GM23338 (cell line): ENCODE measurements around the gene ST8SIA6. TPM values are rescaled to one million over a fixed set of nuclear protein-coding genes. Genes with fewer than 3 reads are reported as not detected.

Experiments
- ATAC-seq: fragments of 200-7000 bp; cut with Tn5 transposase; 3 replicates; pipeline ENCODE4 v1.9.1; 2020
- DNase-seq: peaks from one replicate; pipeline ENCODE4 v3.0.0-alpha.2; 2015; ENCODE audit warnings: low spot score
- H2AFZ ChIP-seq: fragments of 200-600 bp; sonication (generic); 2 replicates; pipeline ENCODE4 v1.8.0; 2016; ENCODE audit warnings: antibody characterized with exemption, mild to moderate bottlenecking, moderate library complexity
- H3F3A ChIP-seq: fragments of 200-600 bp; sonication (generic); replicated peaks from 2 replicates; pipeline ENCODE4 v1.8.0; 2017; ENCODE audit warnings: antibody characterized with exemption, mixed run types, low read depth
- H3K27ac ChIP-seq: fragments of 200-600 bp; sonication (generic); 2 replicates; pipeline ENCODE4 v1.6.1; 2016; ENCODE audit warnings: low read depth
- H3K27me3 ChIP-seq: fragments of 200-600 bp; sonication (generic); 2 replicates; pipeline ENCODE4 v1.8.0; 2016; ENCODE audit warnings: mild to moderate bottlenecking, mixed run types, moderate library complexity; ENCODE audit not compliant: insufficient read depth
- H3K36me3 ChIP-seq: fragments of 200-600 bp; sonication (generic); 2 replicates; pipeline ENCODE4 v1.8.0; 2016; ENCODE audit warnings: mild to moderate bottlenecking; ENCODE audit not compliant: insufficient read depth
- H3K4me1 ChIP-seq: fragments of 200-600 bp; sonication (generic); 2 replicates; pipeline ENCODE4 v1.8.0; 2016; ENCODE audit warnings: mild to moderate bottlenecking, moderate library complexity; ENCODE audit not compliant: insufficient read depth
- H3K4me2 ChIP-seq: fragments of 200-600 bp; sonication (generic); 2 replicates; pipeline ENCODE4 v1.7.1; 2017; ENCODE audit warnings: mixed run types
- H3K4me3 ChIP-seq: fragments of 200-600 bp; sonication (generic); 2 replicates; pipeline ENCODE4 v1.6.1; 2016; ENCODE audit warnings: mixed run types
- H3K79me2 ChIP-seq: fragments of 200-600 bp; sonication (generic); replicated peaks from 2 replicates; pipeline ENCODE4 v1.8.0; 2017; ENCODE audit warnings: mild to moderate bottlenecking; ENCODE audit not compliant: insufficient read depth
- H3K9me2 ChIP-seq: fragments of 200-600 bp; sonication (generic); 2 replicates; pipeline ENCODE4 v1.8.0; 2017; ENCODE audit not compliant: insufficient read depth
- H4K20me1 ChIP-seq: fragments of 200-600 bp; sonication (generic); replicated peaks from 2 replicates; pipeline ENCODE4 v1.8.0; 2017; ENCODE audit warnings: mild to moderate bottlenecking; ENCODE audit not compliant: insufficient read depth
- H3K27ac Mint-ChIP-seq: 2 replicates; pipeline ENCODE4 v1.8.0; 2020; ENCODE audit warnings: inconsistent platforms, mild to moderate bottlenecking, moderate library complexity, mixed read lengths
- H3K27me3 Mint-ChIP-seq: 3 replicates; pipeline ENCODE4 v1.8.0; 2022; ENCODE audit warnings: low read depth, mild to moderate bottlenecking, moderate library complexity, mixed read lengths, inconsistent platforms; ENCODE audit not compliant: insufficient read depth, poor library complexity
- H3K36me3 Mint-ChIP-seq: 3 replicates; pipeline ENCODE4 v1.8.0; 2021; ENCODE audit warnings: low read depth, mild to moderate bottlenecking, inconsistent platforms, moderate library complexity, mixed read lengths
- H3K4me1 Mint-ChIP-seq: 3 replicates; pipeline ENCODE4 v1.8.0; 2020; ENCODE audit warnings: mild to moderate bottlenecking, inconsistent platforms, mixed read lengths
- H3K4me3 Mint-ChIP-seq: 3 replicates; pipeline ENCODE4 v1.8.0; 2021; ENCODE audit warnings: moderate library complexity, mild to moderate bottlenecking, inconsistent platforms, mixed read lengths
- H3K9me3 Mint-ChIP-seq: 3 replicates; pipeline ENCODE4 v1.8.0; 2020; ENCODE audit warnings: moderate library complexity, mild to moderate bottlenecking, inconsistent platforms, mixed read lengths
- EZH2 ChIP-seq: fragments of 200-600 bp; sonication (generic); IDR thresholded peaks from one replicate; pipeline ENCODE4 v1.8.0; 2017; ENCODE audit warnings: antibody characterized with exemption, mild to moderate bottlenecking, low read depth; ENCODE audit not compliant: unreplicated experiment
- EZH2phosphoT487 ChIP-seq: fragments of 200-600 bp; sonication (generic); IDR thresholded peaks from one replicate; pipeline ENCODE4 v1.8.1; 2018; ENCODE audit warnings: antibody characterized with exemption; ENCODE audit not compliant: unreplicated experiment
- JUNB ChIP-seq: IDR thresholded peaks from one replicate; pipeline ENCODE4 v1.6.1; 2016; ENCODE audit warnings: antibody characterized with exemption; ENCODE audit not compliant: unreplicated experiment
- NANOG ChIP-seq: IDR thresholded peaks from 2 replicates; pipeline ENCODE4 v1.6.1; 2016; ENCODE audit warnings: antibody characterized with exemption, borderline replicate concordance
- POLR2AphosphoS5 ChIP-seq: IDR thresholded peaks from 2 replicates; pipeline ENCODE4 v1.6.1; 2016; ENCODE audit warnings: antibody characterized with exemption, low read depth
- STAT1 ChIP-seq: IDR thresholded peaks from one replicate; pipeline ENCODE4 v1.6.1; 2016; ENCODE audit warnings: antibody characterized with exemption; ENCODE audit not compliant: unreplicated experiment
- ZNF331 ChIP-seq: fragments of 250-450 bp; sonication (Bioruptor Pico); IDR thresholded peaks from 2 replicates; pipeline ENCODE4 v1.5.0; 2020; ENCODE audit warnings: low read depth, mild to moderate bottlenecking, moderate library complexity
- polyA plus RNA-seq: library from polyadenylated mRNA; unstranded; fragments of >200 nt; fragmentation: Nextera tagmentation; extraction: Ambion mirVana; gene quantifications from 2 replicates; pipeline ENCODE4 v1.2.1, GENCODE V29; 2016
- total RNA-seq: library from RNA; depleted of rRNA; stranded (reverse); fragments of >200 nt; shearing (Covaris generic); gene quantifications from 2 replicates; pipeline ENCODE4 v1.2.3, GENCODE V29; 2014
- TF ChIP-seq, protein P1 (sequence below), 2 experiments: fragments of 200-600 bp in 1 of 2; sonication (generic) in 1 of 2; conservative IDR thresholded peaks; 2 replicates each; pipeline versions ENCODE4 v1.5.1 to v1.6.1; 2016 to 2017; ENCODE audit warnings: antibody characterized with exemption in 2 of 2, low read depth in 2 of 2, mild to moderate bottlenecking in 2 of 2, moderate library complexity in 1 of 2
- TF ChIP-seq, protein P2 (sequence below): IDR thresholded peaks from 2 replicates; pipeline ENCODE4 v1.6.1; 2016; ENCODE audit warnings: antibody characterized with exemption

The ST8SIA6 gene
- total and polyA plus RNA-seq, 2 experiments from 2014 or later, result 1.6 to 2.3 TPM

DNA sequence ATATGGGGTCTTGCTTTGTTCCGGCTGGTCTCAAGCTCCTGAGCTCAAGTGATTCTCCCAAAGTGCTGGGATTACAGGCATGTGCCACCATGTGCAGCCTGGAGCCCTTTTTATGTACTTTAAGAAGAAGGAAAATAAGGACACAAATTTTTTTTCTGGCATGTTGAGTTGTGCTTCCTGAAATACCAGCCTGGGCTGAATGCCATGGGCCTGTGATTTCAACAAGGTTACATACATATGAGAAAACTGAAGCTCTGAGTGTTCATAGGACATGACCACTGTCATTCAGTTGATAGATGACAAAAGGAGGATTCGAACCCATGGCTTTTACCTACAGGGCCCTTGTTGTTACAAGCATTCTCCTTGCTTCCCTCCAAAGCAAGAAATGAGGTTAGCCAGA, 36.1 kb downstream of the ST8SIA6 start:
- Mint-ChIP-seq H3K9me3 (no peaks in the 10 kb centered on the region), H3K27ac (no peak overlapping the region), H3K4me3 (no peak overlapping the region), H3K36me3 (no peaks in the 10 kb centered on the region), H3K4me1 (peaks cover 7% of the 10 kb centered on the region), H3K27me3 (peaks cover 5% of the 10 kb centered on the region)
- Histone ChIP-seq H3K27me3 (no peaks in the 10 kb centered on the region), H4K20me1 (no peaks in the 10 kb centered on the region), H3K36me3 (no peaks in the 10 kb centered on the region), H3K4me1 (peaks cover 5% of the 10 kb centered on the region; the same call in 1 of the 2 replicates), H3K9me2 (no peaks in the 10 kb centered on the region), H3K79me2 (no peaks in the 10 kb centered on the region), H3F3A (no peaks in the 10 kb centered on the region), H3K4me3 (no peak overlapping the region), H3K4me2 (no peak overlapping the region), H2AFZ (no peak overlapping the region), H3K27ac (no peak overlapping the region)
- TF ChIP-seq NANOG (no peak), POLR2AphosphoS5 (no peak)
- DNase-seq, result no peak
- ATAC-seq, result no peak

DNA sequence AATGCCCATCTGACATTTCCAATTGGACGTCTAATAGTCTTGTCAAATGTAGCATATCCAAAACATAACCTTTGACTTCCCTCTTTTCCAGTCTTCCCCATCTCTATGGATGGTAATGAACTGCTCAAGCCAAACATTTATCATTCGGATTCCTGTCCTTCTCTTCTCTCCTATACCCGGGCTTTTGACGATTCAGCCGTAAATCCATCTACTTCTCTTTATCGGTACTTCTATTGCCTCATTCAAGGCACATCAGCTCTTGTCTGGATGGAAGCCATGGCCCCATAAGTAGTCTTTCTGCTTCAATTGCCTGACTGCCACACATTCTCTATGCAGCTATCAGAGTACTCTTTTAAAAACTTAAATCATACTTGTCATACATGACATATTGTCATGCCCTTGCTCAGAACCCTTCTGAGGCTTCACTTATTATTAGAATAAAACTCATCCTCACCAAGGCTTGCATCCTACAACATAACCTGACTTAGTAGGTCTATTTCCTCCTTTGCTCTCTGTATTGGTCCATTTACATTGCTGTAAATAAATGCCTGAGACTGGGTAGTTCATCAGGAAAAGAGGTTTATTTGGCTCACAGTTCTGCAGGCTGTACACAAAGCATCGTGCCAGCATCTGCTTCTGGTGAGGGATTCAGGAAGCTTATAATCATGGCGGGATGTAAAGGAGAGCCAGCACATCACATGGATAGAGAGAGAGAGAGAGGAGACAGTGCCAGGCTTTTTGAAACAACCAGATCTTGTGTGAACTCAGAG, 37.8 kb downstream of the ST8SIA6 start:
- Histone ChIP-seq H3K4me2 (no peak overlapping the region), H2AFZ (no peak overlapping the region), H3F3A (no peaks in the 10 kb centered on the region), H3K27me3 (no peaks in the 10 kb centered on the region), H3K27ac (no peak overlapping the region), H4K20me1 (no peaks in the 10 kb centered on the region), H3K9me2 (no peaks in the 10 kb centered on the region), H3K4me3 (no peak overlapping the region), H3K79me2 (no peaks in the 10 kb centered on the region), H3K4me1 (peaks cover 5% of the 10 kb centered on the region; the same call in 1 of the 2 replicates), H3K36me3 (no peaks in the 10 kb centered on the region)
- H3K27ac Mint-ChIP-seq, result no peak overlapping the region
- peaks cover 5% of the 10 kb centered on the region for H3K27me3 Mint-ChIP-seq
- no peak overlapping the region for H3K4me3 Mint-ChIP-seq
- DNase-seq (no peak), ATAC-seq (no peak)
- peaks cover 7% of the 10 kb centered on the region for H3K4me1 Mint-ChIP-seq
- no peaks in the 10 kb centered on the region for H3K9me3 Mint-ChIP-seq
- TF ChIP-seq POLR2AphosphoS5, result no peak
- no peaks in the 10 kb centered on the region for H3K36me3 Mint-ChIP-seq

GRCh38 chr10:17415046-17415658, 39.2 kb downstream of the ST8SIA6 start:
- Mint-ChIP-seq H3K27me3 (peaks cover 3% of the 10 kb centered on the region), H3K36me3 (no peaks in the 10 kb centered on the region), H3K4me1 (peaks cover 7% of the 10 kb centered on the region), H3K9me3 (no peaks in the 10 kb centered on the region), H3K4me3 (no peak overlapping the region), H3K27ac (no peak overlapping the region)
- Histone ChIP-seq H3K4me1 (peaks cover 5% of the 10 kb centered on the region; the same call in 1 of the 2 replicates), H3K27ac (no peak overlapping the region), H3K4me2 (no peak overlapping the region), H4K20me1 (no peaks in the 10 kb centered on the region), H3K79me2 (no peaks in the 10 kb centered on the region), H3K27me3 (no peaks in the 10 kb centered on the region), H3K36me3 (no peaks in the 10 kb centered on the region), H3K9me2 (no peaks in the 10 kb centered on the region), H2AFZ (no peak overlapping the region), H3F3A (no peaks in the 10 kb centered on the region), H3K4me3 (no peak overlapping the region)
- DNase-seq (no peak), ATAC-seq (no peak)
- TF ChIP-seq NANOG (no peak), STAT1 (no peak), ZNF331 (CRISPR knock-in tag) (no peak), EZH2phosphoT487 (no peak), JUNB (no peak), EZH2 (no peak)
- TF ChIP-seq, protein P1, sequence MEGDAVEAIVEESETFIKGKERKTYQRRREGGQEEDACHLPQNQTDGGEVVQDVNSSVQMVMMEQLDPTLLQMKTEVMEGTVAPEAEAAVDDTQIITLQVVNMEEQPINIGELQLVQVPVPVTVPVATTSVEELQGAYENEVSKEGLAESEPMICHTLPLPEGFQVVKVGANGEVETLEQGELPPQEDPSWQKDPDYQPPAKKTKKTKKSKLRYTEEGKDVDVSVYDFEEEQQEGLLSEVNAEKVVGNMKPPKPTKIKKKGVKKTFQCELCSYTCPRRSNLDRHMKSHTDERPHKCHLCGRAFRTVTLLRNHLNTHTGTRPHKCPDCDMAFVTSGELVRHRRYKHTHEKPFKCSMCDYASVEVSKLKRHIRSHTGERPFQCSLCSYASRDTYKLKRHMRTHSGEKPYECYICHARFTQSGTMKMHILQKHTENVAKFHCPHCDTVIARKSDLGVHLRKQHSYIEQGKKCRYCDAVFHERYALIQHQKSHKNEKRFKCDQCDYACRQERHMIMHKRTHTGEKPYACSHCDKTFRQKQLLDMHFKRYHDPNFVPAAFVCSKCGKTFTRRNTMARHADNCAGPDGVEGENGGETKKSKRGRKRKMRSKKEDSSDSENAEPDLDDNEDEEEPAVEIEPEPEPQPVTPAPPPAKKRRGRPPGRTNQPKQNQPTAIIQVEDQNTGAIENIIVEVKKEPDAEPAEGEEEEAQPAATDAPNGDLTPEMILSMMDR (conservative IDR thresholded peaks at IDR 0.05; ENCODE audit: low read depth in 2 of 2), result no peak
- TF ChIP-seq, protein P2, sequence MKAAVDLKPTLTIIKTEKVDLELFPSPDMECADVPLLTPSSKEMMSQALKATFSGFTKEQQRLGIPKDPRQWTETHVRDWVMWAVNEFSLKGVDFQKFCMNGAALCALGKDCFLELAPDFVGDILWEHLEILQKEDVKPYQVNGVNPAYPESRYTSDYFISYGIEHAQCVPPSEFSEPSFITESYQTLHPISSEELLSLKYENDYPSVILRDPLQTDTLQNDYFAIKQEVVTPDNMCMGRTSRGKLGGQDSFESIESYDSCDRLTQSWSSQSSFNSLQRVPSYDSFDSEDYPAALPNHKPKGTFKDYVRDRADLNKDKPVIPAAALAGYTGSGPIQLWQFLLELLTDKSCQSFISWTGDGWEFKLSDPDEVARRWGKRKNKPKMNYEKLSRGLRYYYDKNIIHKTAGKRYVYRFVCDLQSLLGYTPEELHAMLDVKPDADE, result no peak
